AG09319 (cell line): ENCODE data around the gene TUBGCP6.
A peak's percentile ranks its signal among the peaks of the same experiment; 100 is the strongest.

Experiments
- DNase-seq: peaks from one replicate; pipeline ENCODE4 v3.0.0-alpha.2; 2010; ENCODE audit warnings: low read depth; ENCODE audit errors: extremely low read depth
- TF ChIP-seq, protein P1 (sequence below): IDR thresholded peaks from 2 replicates; pipeline ENCODE4 v1.5.1; 2011; ENCODE audit warnings: low read depth, mild to moderate bottlenecking, inconsistent platforms, low read length, moderate library complexity

The TUBGCP6 gene

DNA sequence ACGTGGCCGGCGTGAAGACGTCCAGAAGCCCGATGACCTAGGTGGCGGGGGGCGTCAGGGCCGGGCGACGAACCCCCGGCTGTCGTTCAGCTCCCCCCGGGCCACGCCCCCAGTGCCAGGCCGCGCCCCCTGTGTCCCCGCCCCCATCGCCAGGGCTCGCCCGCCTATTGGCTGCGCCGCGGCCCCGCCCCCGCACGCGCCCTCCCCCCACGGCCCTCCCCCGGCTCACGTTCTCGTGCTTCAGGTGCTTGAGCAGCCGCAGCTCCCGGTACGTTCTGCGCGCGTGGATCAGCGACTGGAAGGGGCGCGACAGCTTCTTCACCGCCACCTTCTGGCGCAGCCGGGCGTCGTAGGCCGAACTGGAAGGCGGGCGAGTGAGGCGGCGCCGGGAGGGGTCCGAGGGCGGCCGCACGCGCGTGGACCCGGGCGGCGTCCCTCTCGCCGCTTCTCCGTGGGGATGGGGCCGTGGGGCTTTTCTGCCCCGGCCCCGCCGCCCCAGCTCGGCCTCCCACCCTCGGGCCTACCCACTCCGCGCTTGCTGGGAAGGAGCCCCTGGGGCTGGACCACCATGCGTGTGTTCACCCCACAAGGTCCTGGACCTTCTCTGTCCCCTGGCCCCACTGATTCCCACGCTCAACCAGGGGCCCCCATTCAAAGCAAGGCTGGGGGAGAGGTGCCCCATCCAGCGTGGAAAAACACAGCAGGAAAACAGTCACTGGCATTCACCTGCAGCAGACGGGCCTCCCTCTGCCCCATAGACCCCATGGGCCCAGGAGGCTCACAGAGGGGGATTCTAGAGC lies 23.0 kb upstream of the TUBGCP6 start:
- no peak for DNase-seq
- TF ChIP-seq, protein P1, sequence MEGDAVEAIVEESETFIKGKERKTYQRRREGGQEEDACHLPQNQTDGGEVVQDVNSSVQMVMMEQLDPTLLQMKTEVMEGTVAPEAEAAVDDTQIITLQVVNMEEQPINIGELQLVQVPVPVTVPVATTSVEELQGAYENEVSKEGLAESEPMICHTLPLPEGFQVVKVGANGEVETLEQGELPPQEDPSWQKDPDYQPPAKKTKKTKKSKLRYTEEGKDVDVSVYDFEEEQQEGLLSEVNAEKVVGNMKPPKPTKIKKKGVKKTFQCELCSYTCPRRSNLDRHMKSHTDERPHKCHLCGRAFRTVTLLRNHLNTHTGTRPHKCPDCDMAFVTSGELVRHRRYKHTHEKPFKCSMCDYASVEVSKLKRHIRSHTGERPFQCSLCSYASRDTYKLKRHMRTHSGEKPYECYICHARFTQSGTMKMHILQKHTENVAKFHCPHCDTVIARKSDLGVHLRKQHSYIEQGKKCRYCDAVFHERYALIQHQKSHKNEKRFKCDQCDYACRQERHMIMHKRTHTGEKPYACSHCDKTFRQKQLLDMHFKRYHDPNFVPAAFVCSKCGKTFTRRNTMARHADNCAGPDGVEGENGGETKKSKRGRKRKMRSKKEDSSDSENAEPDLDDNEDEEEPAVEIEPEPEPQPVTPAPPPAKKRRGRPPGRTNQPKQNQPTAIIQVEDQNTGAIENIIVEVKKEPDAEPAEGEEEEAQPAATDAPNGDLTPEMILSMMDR = peak; percentile 10

DNA sequence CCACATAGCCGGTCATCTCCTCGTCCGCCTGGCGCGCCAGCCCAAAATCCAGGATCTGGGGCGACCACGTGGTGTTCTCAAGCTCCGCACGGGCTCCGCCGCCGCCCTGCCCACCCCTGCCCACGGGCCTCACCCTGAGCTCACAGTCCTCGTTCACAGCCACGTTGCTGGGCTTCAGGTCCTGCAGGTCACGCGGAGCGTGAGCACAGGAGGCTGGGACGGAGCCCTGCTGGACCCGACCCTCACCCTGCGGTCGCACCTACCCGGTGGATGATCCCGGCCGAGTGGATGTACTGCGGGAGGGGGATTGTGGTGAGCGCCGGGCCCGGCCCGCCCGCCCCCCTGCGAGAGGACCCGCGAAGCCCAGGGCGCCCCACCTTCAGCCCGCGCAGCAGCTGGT lies 22.2 kb upstream of the TUBGCP6 start:
- no peak for DNase-seq
- TF ChIP-seq, protein P1 = no peak

DNA sequence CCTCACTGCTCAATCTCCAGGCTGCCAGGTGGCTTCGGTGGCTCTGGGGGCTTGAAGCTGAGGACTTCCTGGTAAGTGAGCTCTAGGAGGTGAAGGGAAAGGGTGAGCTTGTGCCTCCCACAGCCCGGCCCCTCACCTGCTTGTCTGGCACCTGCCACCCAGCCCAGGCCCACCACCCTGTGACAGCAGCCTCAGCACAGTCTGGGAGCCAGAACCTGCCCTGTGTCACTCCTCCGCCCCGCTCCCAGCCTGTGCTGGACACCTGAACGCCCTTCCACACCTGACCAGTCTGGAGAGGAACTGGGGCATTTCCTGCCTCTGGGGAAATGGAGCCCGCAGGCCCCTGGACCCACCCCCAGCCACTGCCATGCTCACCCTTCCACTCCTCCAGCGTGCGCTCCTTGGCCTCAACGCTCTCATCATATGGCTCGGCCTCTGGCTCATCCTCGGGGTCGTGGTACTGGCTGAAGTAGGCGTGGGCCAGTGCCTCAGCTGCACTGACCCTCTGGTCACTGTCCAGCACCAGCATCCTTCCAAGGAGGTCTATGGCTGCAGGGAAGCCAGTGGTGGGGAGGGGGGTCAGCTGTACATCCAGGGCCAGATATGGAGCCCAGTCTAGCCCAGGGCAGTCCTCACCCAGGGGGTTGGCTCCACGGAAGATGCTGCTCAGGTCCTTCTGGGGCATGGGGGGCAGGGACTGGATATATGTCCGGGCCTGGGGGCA lies 20.3 kb upstream of the TUBGCP6 start:
- DNase-seq = no peak
- TF ChIP-seq, protein P1 = no peak

DNA sequence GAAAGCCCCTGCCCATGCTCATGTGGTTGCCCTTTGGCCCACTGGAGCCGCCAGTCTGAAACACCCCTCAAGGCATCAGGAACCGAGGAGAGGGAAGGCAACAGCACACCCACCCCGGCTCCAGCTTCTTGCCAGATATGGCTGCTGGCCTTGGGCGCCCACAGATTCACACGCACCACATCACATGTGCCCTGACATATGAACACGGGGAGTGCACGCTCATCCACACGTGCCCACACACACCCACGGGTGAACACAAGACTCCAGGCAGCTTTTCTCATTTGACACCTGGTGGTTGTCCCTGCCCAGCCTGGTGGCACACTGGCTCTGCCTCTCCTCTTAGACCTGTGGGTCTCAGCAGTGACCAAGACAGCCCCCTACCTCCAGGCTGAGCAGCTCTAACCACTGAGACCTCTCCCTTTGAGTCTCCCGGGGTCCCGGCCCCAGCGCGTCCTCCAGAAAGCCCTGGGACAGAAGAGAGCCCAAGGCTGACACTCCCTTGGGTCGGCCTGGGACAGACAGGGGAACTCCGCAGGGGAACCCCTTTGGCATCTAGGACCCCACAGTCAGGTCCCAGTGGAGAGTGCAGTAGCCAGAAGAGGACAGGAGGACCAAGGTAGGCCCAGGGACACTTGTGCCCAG lies 19.4 kb upstream of the TUBGCP6 start:
- no peak for DNase-seq
- TF ChIP-seq, protein P1 = no peak

DNA sequence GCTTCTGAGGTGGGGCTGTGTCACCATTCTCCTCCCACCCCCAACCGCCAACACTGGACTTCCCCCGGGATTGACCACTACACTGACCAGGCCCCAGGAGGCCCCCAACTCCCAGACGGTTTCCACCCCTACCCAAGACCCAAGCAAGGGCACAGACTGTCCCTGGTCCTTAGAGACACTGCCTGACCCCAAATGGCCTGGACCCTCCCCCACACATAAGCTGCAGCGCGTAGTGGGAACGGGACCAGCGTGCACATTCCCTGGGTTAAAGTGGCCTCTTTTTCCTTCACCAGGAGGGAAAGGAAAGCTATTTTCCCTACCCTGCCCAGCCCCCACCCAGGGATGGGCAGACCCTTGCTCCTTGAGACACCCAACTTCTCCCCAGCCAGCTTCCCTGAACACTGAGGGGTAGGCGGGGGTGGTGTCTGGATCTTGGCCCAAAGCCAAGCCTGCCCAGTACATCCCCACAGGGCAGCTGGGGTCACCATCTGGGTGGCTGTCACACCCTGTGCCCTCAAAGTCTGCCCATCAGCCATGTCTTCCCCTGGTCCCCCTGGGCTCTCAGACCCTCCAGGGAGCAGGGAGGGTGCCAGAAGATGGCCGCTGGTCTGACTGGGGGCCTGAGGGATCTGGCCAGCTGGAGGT lies 18.3 kb upstream of the TUBGCP6 start:
- TF ChIP-seq, protein P1 = no peak
- no peak for DNase-seq

DNA sequence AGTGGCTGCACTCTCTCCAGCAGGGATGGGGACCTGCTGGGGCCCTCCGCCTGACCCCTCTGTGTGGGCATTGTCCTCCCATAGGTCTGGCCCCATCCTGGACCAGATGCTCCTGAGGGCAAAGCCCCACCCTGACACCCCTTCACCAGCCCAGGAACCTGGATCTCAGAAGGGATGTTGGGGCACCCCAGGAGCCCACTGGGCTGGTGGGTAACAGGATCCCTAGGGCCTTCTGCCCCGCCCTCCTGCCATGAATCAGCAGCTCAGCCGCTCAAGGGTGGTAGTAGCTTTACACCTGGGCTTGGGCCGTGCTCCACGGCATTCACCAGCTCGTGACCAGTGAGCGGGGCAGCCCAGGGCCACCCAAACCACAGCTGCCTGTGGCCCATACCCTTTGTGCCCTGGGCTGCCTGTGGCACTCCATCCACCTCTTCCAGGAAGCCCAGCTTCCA lies 17.7 kb upstream of the TUBGCP6 start:
- TF ChIP-seq, protein P1 = no peak
- DNase-seq = no peak
